Activated naive CD4-positive, alpha-beta T cell (primary cell): Measurements from ENCODE around the gene EPHA6.

ENCODE experiments used
- DNase-seq, 4 experiments: peaks; one replicate each; lab custom pipeline; 2025; lab: John Stamatoyannopoulos, UW

The EPHA6 gene

GRCh38 chr3:96813820-96814650, at the start of gene EPHA6:
TSS of gene EPHA6 (plus strand) at chr3:96814594.
- no peak for DNase-seq

DNA sequence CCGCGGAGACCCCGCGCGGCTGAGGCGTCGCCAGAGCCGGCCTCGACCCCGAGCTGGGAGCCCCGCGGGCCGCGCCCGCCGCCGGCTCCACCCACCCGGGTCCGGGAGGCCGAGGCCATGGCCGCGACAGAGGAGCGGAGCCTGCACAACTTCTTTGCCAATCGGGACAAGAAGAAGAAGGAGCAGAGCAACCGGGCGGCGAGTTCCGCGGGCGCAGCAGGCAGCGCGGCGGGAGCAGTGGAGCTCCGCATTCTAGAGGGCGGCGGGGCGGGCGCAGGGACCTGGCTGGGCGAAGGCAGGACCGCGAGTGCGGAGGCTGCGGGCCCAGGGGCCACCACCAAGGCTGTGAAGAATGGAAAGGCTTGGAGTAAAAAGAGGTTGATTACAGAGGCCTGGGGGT, 37.6 kb upstream of the EPHA6 start:
- no peak for DNase-seq

DNA sequence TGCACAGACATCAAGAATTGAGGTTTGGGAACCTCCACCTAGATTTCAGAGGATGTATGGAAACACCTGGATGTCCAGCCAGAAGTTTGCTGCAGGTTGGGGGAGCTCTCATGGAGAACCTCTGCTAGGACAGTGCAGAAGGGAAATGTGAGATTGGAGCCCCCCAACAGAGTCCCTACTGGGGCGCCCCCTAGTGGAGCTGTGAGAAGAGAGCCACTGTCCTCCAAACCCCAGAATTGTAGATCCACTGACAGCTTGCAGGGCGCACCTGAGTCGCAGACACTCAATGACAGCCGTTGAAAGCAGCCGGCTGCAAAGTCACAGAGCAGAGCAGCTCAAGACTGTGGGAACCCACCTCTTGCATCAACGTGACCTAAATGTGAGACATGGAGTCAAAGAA, 34.6 kb upstream of the EPHA6 start:
- DNase-seq, result no peak

DNA sequence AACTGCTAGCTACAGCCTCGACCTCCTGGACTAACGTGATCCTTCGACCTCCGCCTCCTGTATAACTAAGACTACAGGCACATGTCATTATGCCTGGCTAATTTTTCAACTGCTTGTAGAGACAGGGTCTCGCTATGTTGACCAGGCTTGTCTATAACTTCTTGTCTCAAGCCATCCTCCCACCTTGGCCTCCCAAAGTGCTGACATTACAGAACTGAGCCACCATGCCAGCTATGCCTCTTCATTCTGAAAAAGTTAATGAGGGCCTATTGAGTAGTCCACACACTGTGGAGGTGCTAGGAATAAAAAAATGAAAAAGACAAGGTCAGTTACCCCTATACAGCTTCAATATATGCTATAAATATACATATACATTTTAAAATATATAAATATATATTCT, 18.3 kb upstream of the EPHA6 start:
- no peak for DNase-seq

DNA sequence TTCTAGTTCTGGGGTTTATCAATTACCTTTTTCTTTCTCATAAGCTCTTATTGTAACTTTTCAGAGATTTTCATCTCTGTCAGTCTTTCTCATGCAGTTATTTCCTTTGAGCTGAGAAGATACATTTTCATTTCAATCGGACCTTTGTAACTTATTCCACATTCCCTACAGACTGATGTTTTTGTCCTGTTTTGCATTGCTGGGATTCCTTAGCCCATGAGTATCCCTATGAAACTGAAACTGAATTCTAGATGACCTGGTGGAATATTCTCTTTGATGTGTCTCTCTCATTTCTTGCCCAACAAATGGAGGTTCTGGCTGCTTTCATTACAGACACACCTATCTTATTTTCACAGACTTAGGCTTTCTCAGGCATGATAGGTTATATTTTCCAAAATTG, 10.5 kb upstream of the EPHA6 start:
- no peak for DNase-seq

DNA sequence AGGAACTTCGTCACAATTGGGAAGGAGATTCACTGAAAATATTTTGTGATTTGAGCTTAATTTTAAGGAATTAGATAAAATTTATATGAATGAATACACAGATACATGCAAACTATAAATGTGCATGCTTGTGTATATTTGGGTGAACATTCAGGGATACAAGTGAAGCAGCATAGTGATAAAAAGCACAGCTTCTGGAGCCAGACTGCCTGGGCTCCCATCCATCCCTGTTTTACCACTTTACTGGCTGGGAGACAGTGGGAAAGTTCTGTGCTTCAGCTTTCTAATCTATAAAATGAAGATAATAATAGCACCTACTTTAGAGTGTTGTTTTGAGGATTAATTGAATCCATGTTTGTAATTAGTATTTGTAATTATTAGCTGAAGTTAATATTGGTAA, 8.1 kb upstream of the EPHA6 start:
- DNase-seq, result no peak

DNA sequence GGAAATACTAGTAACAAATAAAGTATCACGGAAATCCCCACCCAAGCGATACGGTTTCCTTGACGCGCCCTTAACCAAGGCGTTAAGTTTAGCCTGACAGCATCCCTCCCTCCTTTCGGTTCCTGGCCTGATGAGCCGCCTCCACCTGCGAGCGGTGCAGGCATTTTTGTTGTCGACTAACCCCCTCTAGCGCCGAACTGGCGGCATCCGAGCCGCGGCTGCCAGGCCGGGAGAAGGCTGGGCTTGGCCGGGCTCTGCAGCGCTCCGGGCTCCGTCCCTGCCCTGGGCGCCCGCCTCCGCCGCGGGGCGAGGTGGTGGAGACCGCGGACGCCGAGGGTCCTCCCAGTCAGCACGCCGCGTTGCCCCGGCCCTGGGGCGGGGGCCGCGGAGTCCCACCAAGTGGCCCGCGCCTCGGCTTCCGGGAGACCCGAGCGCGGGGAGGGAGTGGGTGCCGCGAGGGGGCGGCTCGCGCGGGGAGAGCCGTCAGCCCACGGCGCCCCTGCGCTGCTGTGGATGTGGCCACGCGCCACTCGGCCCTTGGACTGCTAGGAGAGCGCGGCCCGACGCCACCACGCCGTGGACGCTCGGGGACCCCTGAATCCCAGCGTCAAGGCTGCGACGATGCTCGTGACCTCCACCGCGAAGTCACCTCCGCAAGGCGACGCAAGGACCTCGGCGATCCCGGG, 1.1 kb upstream of the EPHA6 start:
- no peak for DNase-seq

- no peak for DNase-seq
Measured at GRCh38 chr3:96814651-96815567, 515 bp downstream of the EPHA6 start.

GRCh38 chr3:96831175-96831574, 16.8 kb downstream of the EPHA6 start:
- no peak for DNase-seq

DNA sequence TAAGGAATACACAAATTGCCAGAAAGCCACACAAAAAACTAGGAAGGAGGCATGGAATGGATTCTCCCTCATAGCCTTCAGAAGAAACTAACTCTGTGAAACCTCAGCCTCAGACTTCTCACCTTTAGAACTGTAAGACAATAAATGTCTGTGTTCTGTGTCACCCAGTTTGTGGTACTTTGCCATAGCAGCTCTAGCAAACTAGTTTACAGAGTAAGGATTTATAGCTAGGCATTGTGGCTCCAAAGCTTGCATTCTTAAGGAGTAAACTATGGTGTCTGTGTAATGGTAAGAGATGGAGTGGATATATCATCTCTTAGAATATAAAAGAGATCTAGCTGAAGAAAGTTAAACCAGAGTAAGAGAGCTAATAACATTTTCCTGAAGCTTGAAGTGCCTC, 18.9 kb downstream of the EPHA6 start:
- DNase-seq, result no peak

- DNase-seq, result no peak
Measured at GRCh38 chr3:96836153-96836915, 21.9 kb downstream of the EPHA6 start.

GRCh38 chr3:96843505-96844203, 29.3 kb downstream of the EPHA6 start:
- no peak for DNase-seq

DNA sequence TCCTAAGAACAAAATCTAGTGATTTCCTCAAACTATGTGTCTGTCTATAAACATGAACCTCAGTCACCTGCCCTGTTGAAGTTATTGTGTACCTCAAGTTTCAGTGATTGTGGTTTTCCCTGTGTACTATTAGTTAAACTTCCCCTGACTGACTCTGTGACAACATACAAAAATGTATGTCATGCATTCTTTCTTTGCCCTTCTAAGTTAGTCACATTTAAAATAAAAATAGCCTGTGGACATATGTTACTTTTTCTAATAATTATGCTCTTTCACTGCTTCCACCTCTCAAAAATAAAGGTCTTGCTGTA, 29.8 kb downstream of the EPHA6 start:
- DNase-seq, result no peak

DNA sequence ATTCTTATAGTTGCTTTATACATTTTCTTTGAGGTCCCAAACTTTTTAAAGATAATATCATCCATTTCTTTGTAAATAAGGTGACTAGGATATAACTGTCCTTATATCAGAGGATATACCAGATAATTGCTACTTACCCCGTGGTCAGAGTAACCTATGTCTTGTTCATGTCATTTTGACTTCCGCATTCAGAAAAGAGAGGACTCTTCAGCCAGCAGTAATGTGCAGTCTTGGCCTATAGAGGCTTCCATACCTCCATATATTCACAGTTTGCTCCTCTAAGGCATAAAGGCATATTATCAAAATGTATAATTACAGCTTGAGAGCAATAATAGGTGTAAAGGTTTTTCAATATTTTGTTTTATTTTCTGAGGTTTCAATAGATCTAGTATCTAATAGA, 38.5 kb downstream of the EPHA6 start:
- no peak for DNase-seq

DNA sequence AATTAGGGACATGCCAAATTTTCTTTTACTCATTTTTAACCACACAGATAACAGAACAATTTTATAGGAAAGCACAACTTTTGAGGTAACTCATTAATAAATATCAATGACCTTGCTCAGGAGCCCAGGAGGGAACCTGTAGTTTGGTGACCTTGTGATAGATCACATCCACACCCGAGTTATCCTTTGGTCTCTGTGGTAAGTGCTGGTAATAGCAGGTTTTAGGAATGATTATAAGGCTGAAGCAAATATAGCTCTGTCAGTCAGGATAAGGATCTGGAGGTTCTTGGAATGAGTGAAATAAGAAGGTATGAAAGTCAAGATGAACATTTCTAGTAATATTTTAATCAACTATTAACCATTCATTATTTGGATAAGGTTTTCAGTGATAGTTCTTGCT, 46.5 kb downstream of the EPHA6 start:
- no peak for DNase-seq

GRCh38 chr3:96863129-96863740, 48.8 kb downstream of the EPHA6 start:
- DNase-seq, result no peak

DNA sequence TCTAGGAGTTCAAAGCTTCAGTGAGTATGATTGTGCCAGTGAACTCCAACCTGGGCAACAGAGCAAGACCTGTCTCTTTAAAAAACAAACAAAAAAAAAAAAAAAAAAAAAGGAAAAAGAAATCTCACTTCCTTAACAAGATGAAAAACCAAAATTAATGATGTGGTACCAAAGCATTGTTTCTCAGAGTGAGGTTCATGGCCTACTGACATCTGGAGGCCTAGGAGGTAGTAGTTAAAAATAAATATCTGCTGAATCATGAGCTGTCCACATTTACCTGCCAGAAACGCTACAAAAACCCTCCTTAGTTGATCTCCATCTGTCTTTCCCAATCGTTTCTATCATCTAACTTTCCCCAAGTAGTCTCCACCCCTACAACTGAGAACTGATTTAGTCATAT, 51.2 kb downstream of the EPHA6 start:
- no peak for DNase-seq

DNA sequence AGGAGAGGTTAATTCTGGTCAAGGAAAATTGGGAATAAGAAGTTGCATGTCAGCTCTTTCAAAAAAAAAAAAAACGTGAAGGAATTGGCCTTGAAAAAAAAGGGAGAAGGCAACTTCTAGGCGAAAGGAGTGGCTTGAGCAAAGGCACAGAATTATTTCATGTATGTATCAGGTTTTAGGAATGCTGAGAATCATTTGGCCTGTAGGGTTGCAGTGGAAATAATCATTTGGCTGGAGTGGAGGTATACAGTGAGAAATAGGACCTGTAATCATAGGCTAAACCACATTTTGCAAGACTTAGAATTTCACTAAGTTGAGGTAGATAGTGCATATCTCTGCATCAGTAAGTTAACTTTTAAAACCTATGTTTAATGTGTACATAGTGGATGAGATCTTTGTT, 54.9 kb downstream of the EPHA6 start:
- DNase-seq, result no peak

DNA sequence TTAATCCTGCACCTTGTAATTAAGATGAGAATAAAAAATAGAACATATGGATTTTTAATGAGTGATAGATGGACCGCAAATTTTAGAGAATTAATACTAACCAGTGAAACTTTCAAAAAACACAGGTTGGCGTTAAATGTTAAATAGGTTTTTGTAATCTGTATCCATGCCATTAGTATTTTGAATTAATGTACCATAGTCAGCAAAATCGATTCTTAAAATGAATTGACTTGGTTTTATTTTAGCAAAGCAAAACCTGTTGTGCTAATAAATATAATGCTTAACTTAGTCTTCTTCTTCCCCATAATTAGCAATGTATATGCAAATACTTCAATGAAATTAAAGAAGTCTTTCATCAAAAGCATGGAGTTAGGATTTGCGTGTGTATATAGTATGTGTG, 63.1 kb downstream of the EPHA6 start:
- no peak for DNase-seq

GRCh38 chr3:96900031-96900430, 85.6 kb downstream of the EPHA6 start:
- DNase-seq, result no peak

DNA sequence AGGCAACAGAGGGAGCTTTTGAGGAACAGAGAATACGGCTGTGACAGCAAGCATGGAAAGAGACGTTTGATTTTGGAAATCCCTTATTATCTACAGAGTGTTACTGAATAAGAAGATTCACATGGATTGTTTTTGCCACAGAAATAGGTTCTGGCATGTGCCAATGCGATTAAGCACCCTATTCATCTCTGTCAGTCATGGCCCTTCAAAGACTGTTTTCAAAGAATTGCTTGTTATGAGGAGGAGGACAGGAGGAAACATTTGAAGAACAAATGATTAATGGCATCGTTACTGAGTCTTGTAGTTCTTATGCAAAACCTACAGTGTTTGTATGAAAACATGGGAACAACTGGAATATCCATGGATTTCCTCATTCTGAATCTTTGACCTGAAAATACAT, 86.2 kb downstream of the EPHA6 start:
- DNase-seq, result no peak
